ENCODE results near the gene KMT2C.

DNA sequence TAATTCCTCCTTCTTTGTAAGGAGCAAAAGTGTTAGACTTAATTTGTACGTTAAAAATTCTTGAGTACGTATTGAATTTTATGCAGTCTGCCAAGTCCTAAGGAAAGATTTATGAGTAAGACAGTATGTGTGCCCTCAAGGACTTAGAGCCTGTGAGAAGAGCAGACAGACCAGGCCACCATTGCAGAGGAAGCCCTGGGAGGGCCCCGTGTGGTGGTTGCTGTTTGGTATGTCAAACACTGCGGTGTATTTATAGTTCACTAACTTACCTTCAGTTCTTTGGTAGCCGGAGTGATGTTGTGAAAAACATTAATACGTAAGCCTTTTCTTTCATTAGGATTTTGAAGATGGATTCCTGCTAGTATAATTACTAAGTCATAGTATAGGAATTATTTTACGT is 327.4 kb downstream of the KMT2C start:
- TF ChIP-seq CTCF (conservative IDR thresholded peaks at IDR 0.05; ENCODE audit: low read length) (no peak), EZH2phosphoT487 (IDR thresholded peaks at IDR 0.05; ENCODE audit: borderline replicate concordance, low read depth, low read length) (no peak)

Measured in OCI-LY7 (cell line).